K562 (cell line): ENCODE data around the gene SFI1. TPM values are rescaled to one million over a fixed set of nuclear protein-coding genes. Genes with fewer than 3 reads are reported as not detected.

Experiments used
- ATAC-seq: fragments of 200-7000 bp; cut with Tn5 transposase; 3 replicates; pipeline ENCODE4 v1.9.1; 2020; ENCODE audit warnings: moderate library complexity
- BruUV-seq: library from RNA; stranded (reverse); fragments of 400-500 nt; replicated peaks from 2 replicates; lab custom pipeline; 2021; lab: Mats Ljungman, UMichigan
- CTCF ChIA-PET: fragments of 300-600 bp; formaldehyde crosslinking; extraction: SDS; loops from one replicate; lab custom pipeline; 2021; ENCODE audit warnings: low intra/inter-chr PET ratio; lab: Yijun Ruan, JAX
- POLR2A ChIA-PET: fragments of 300-600, 350-650 bp; sonication (Branson Sonifier 250); formaldehyde crosslinking; extraction: SDS; loops from one replicate; lab custom pipeline; 2021; ENCODE audit warnings: antibody characterized with exemption, inconsistent platforms; lab: Yijun Ruan, JAX
- DNase-seq, 4 experiments: peaks; one replicate each; pipeline versions ENCODE4 v3.0.0 to v3.0.0-alpha.2; 2011 to 2018; ENCODE audit warnings: low spot score in 3 of 4, mixed read lengths in 3 of 4; ENCODE audit errors: extremely low read depth in 1 of 4
- FAIRE-seq: peaks from 2 replicates; lab custom pipeline; 2011; peaks lifted over from hg19 to GRCh38; lab: Jason Lieb, UNC
- H2AFZ ChIP-seq: 2 replicates; pipeline ENCODE4 v1.6.0; 2011; ENCODE audit warnings: low read depth, low read length, control low read depth, inconsistent platforms
- H3K27ac ChIP-seq: fragments of 200-600 bp; 3 replicates; pipeline ENCODE4 v1.8.0; 2011; ENCODE audit warnings: low read depth, mild to moderate bottlenecking, control low read depth, inconsistent platforms, low read length, moderate library complexity, mixed read lengths; ENCODE audit errors: extremely low read depth
- H3K27me3 ChIP-seq, 2 experiments: fragments of 300-600 bp in 1 of 2; 2 replicates in 1 of 2; 3 replicates in 1 of 2; pipeline versions ENCODE4 v1.6.0 to v1.8.0; 2011; ENCODE audit warnings: inconsistent platforms in 2 of 2, low read length in 2 of 2, mild to moderate bottlenecking in 1 of 2, mixed read lengths in 1 of 2, moderate library complexity in 1 of 2; ENCODE audit not compliant: control insufficient read depth in 2 of 2, insufficient read depth in 2 of 2
- H3K36me3 ChIP-seq: fragments of 300-600 bp; 3 replicates; pipeline ENCODE4 v1.8.0; 2011; ENCODE audit warnings: mild to moderate bottlenecking, low read length, inconsistent platforms; ENCODE audit not compliant: control insufficient read depth, insufficient read depth
- H3K4me1 ChIP-seq, 2 experiments: fragments of 200-600 bp in 1 of 2; replicated peaks in 1 of 2; 2 replicates in 1 of 2; 3 replicates in 1 of 2; pipeline versions ENCODE4 v1.5.1 to v1.8.0; 2011; ENCODE audit warnings: inconsistent platforms in 2 of 2, low read length in 2 of 2, mild to moderate bottlenecking in 1 of 2, mixed read lengths in 1 of 2, moderate library complexity in 1 of 2; ENCODE audit not compliant: control insufficient read depth in 2 of 2, insufficient read depth in 2 of 2
- H3K4me2 ChIP-seq: 2 replicates; pipeline ENCODE4 v1.6.1; 2011; ENCODE audit warnings: low read length, control low read depth, inconsistent platforms, mixed read lengths; ENCODE audit not compliant: insufficient read depth
- H3K4me3 ChIP-seq: fragments of 200-600 bp; sonication (generic), shearing (Covaris generic); 2 replicates; pipeline ENCODE4 v1.5.1; 2016; ENCODE audit warnings: control low read depth, inconsistent platforms
- H3K79me2 ChIP-seq: fragments of 200-600 bp; 3 replicates; pipeline ENCODE4 v1.8.0; 2011; ENCODE audit warnings: low read length, inconsistent platforms; ENCODE audit not compliant: control insufficient read depth, insufficient read depth
- H3K9ac ChIP-seq, 2 experiments: 2 replicates each; pipeline versions ENCODE4 v1.6.0 to v1.6.1; 2011; ENCODE audit warnings: low read depth in 2 of 2, low read length in 2 of 2, control low read depth in 1 of 2, inconsistent platforms in 1 of 2, mild to moderate bottlenecking in 1 of 2, mixed read lengths in 1 of 2; ENCODE audit not compliant: insufficient read depth in 1 of 2
- H3K9me1 ChIP-seq: one replicate; pipeline ENCODE4 v1.6.0; 2011; ENCODE audit warnings: inconsistent platforms, mild to moderate bottlenecking, low read length, moderate library complexity; ENCODE audit not compliant: control insufficient read depth, insufficient read depth
- H3K9me3 ChIP-seq: replicated peaks from 2 replicates; pipeline ENCODE4 v1.5.1; 2011; ENCODE audit warnings: low read depth, low read length, inconsistent platforms; ENCODE audit not compliant: control insufficient read depth, insufficient read depth
- H4K20me1 ChIP-seq: replicated peaks from 2 replicates; pipeline ENCODE4 v1.6.1; 2011; ENCODE audit warnings: low read length, inconsistent platforms, mixed read lengths; ENCODE audit not compliant: control insufficient read depth, insufficient read depth
- CBX3 ChIP-seq, 2 experiments: IDR thresholded peaks; 1 replicate in 1 of 2; 2 replicates in 1 of 2; pipeline ENCODE4 v1.6.1; 2012; ENCODE audit warnings: inconsistent platforms in 2 of 2, low read length in 2 of 2, borderline replicate concordance in 1 of 2, control low read depth in 1 of 2
- ESRRA ChIP-seq: fragments of 450-650 bp; IDR thresholded peaks from 2 replicates; pipeline ENCODE4 v1.6.1; 2014; ENCODE audit warnings: low read depth, mild to moderate bottlenecking, moderate library complexity, borderline replicate concordance
- ETV1 ChIP-seq: fragments of 450-650 bp; conservative IDR thresholded peaks from 2 replicates; pipeline ENCODE4 v1.6.1; 2016; ENCODE audit warnings: missing genetic modification characterization, control low read depth, low read depth, missing compliant biosample characterization
- FOXJ3 ChIP-seq: sonication (generic); formaldehyde crosslinking; IDR thresholded peaks from 2 replicates; pipeline ENCODE4 v1.4.0; 2020; ENCODE audit warnings: mild to moderate bottlenecking, missing genetic modification reagents
- L3MBTL2 ChIP-seq: fragments of 450-650 bp; IDR thresholded peaks from 2 replicates; pipeline ENCODE4 v1.6.1; 2016; ENCODE audit warnings: mild to moderate bottlenecking, moderate library complexity
- NFE2L1 ChIP-seq: fragments of 450-650 bp; IDR thresholded peaks from 2 replicates; pipeline ENCODE4 v1.6.1; 2016; ENCODE audit warnings: missing genetic modification characterization, low read depth, mild to moderate bottlenecking, missing compliant biosample characterization, moderate library complexity, borderline replicate concordance
- SETDB1 ChIP-seq: IDR thresholded peaks from one replicate; pipeline ENCODE4 v1.6.1; 2012; ENCODE audit warnings: low read length, control low read depth, inconsistent platforms
- ZNF347 ChIP-seq: fragments of 450-650 bp; formaldehyde crosslinking; IDR thresholded peaks from 2 replicates; pipeline ENCODE4 v1.4.0; 2020; ENCODE audit warnings: low read depth, mild to moderate bottlenecking, moderate library complexity
- WGBS: fragments of 100-300 bp; shearing (Covaris generic); methylation state at CpG from one replicate; pipeline ENCODE4 v1.1.6; 2016; ENCODE audit warnings: low coverage, mixed read lengths; ENCODE audit not compliant: insufficient coverage; ENCODE audit errors: missing lambda C conversion rate; 5-methylcytosine and 5-hydroxymethylcytosine counted together
- in situ Hi-C: fragments of 300-500 bp; cut with MboI; formaldehyde crosslinking; loops from 4 replicates; pipeline ENCODE4 v1.15.0; 2018; ENCODE audit warnings: inconsistent platforms, mixed read lengths
- intact Hi-C: fragments of 100-400 bp; cut with micrococcal nuclease; formaldehyde crosslinking; loops from 2 replicates; pipeline ENCODE4 v1.14.2; 2022
- polyA plus RNA-seq, 8 experiments: library from polyadenylated mRNA; depleted of rRNA in 4 of 8; stranded (reverse) in 5 of 8; unstranded in 3 of 8; fragments of >200 nt; fragmentation: Nextera tagmentation in 2 of 8; fragmentation: Illumina TruSeq in 1 of 8; extraction: Ambion mirVana in 2 of 8; extraction: Trizol in 1 of 8; gene quantifications; 2 replicates each; pipeline versions ENCODE4 v1.2.1 to v1.2.3, GENCODE V29; 2011 to 2014; ENCODE audit warnings: inconsistent platforms in 1 of 8, missing spikeins in 1 of 8
- total RNA-seq, 7 experiments: library from RNA; depleted of rRNA in 6 of 7; stranded (reverse); fragments of >200 nt in 6 of 7; fragmentation: Illumina TruSeq in 2 of 7; extraction: Trizol in 2 of 7; gene quantifications; 2 replicates each; pipeline versions ENCODE4 v1.2.1 to v1.2.3, GENCODE V29; 2011 to 2021; ENCODE audit warnings: low replicate concordance in 1 of 7
- TF ChIP-seq, protein P1 (sequence below): fragments of 250-450 bp; sonication (Bioruptor Pico); IDR thresholded peaks from 2 replicates; pipeline ENCODE4 v1.6.1; 2021; ENCODE audit warnings: mild to moderate bottlenecking

Gene SFI1
- total and polyA plus RNA-seq, 9 of the 15 experiments (the other 6 are each of a cell fraction or from before 2014, with no cell fraction given): 3.0 to 25.6 (median 14.1) TPM

DNA sequence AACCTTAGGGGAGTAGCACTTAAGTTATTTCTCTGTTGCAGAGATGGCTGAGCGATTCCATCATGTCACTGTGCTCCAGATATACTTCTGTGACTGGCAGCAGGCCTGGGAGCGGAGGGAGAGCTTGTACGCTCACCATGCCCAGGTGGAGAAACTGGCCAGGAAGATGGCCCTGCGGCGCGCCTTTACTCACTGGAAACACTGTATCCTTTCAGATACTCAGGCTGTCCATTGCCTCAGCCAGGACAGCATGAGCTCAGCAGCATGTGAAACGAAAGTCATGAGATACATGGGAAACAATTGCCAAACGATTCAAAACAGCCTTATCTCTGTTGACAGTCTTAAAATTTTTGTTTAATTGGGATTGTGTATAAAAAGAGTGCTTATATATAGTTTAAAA lies 78.9 kb downstream of the SFI1 start:
- Histone ChIP-seq H4K20me1 (no peaks in the 10 kb centered on the region), H3K4me2 (no peak overlapping the region), H3K27me3 (no peaks in the 10 kb centered on the region), H3K9ac (no peak overlapping the region), H3K4me1 (no peaks in the 10 kb centered on the region; a peak in 1 of 5 replicates), H3K9me3 (no peaks in the 10 kb centered on the region), H3K36me3 (peaks cover 28% of the 10 kb centered on the region), H3K79me2 (no peaks in the 10 kb centered on the region), H3K27ac (no peak overlapping the region), H3K9me1 (no peaks in the 10 kb centered on the region), H2AFZ (no peak overlapping the region), H3K4me3 (no peak overlapping the region)
- no TSS peak for BruUV-seq
- 82% methylated on average over 8 of the region's 8 CpGs for WGBS
- TF ChIP-seq SETDB1 (no peak), CBX3 (IDR thresholded peaks at IDR 0.05; ENCODE audit: borderline replicate concordance in 1 of 2, low read length in 2 of 2) (no peak), ETV1 (tag) (no peak), ZNF347 (CRISPR knock-in tag) (no peak), ESRRA (no peak), L3MBTL2 (no peak), FOXJ3 (CRISPR knock-in tag) (no peak), NFE2L1 (tag) (no peak)
- TF ChIP-seq, protein P1, sequence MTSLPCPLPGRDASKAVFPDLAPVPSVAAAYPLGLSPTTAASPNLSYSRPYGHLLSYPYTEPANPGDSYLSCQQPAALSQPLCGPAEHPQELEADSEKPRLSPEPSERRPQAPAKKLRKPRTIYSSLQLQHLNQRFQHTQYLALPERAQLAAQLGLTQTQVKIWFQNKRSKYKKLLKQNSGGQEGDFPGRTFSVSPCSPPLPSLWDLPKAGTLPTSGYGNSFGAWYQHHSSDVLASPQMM (CRISPR knock-in tag): no peak
- in situ Hi-C loops: no loop called here
- CTCF ChIA-PET: interaction anchor here (1.0 kb wide), 1 partner anchor 59 kb away, joined by 4 read pairs; no protein-coding TSS in a partner anchor
- ATAC-seq (no peak), FAIRE-seq (no peak), DNase-seq (no peak)
- intact Hi-C loops: no loop called here
- POLR2A ChIA-PET: interaction anchor here (1.2 kb wide), 1 partner anchor 11 kb away, joined by 4 read pairs; no protein-coding TSS in a partner anchor
